HepG2 (cell line): Measurements from ENCODE around the gene SEPHS2. TPM values are rescaled to one million over a fixed set of nuclear protein-coding genes. Genes with fewer than 3 reads are reported as not detected.

Source experiments
- AHDC1 ChIP-seq: sonication (generic); formaldehyde crosslinking; IDR thresholded peaks from 2 replicates; pipeline ENCODE4 v1.5.1; 2020; ENCODE audit warnings: mild to moderate bottlenecking, missing genetic modification reagents, borderline replicate concordance
- ARHGAP35 ChIP-seq: sonication (generic); formaldehyde crosslinking; IDR thresholded peaks from 2 replicates; pipeline ENCODE4 v1.9.0; 2022; ENCODE audit warnings: mild to moderate bottlenecking, inconsistent platforms, moderate library complexity, missing genetic modification reagents, borderline replicate concordance
- ATF7 ChIP-seq, 2 experiments: fragments of 450-650 bp in 1 of 2; sonication (generic) in 1 of 2; formaldehyde crosslinking in 1 of 2; IDR thresholded peaks; 2 replicates each; pipeline versions ENCODE4 v1.4.0 to v1.6.1; 2016 to 2020; ENCODE audit warnings: antibody characterized with exemption in 1 of 2, mild to moderate bottlenecking in 1 of 2, missing genetic modification reagents in 1 of 2
- CSRNP1 ChIP-seq: sonication (generic); formaldehyde crosslinking; IDR thresholded peaks from 2 replicates; pipeline ENCODE4 v1.8.1; 2023; ENCODE audit warnings: mild to moderate bottlenecking, missing genetic modification reagents
- HINFP ChIP-seq: sonication (generic); formaldehyde crosslinking; IDR thresholded peaks from 2 replicates; pipeline ENCODE4 v1.4.0; 2020; ENCODE audit warnings: low read depth, mild to moderate bottlenecking, missing genetic modification reagents
- MTF1 ChIP-seq: sonication (generic); formaldehyde crosslinking; IDR thresholded peaks from 2 replicates; pipeline ENCODE4 v1.5.0; 2020; ENCODE audit warnings: missing genetic modification reagents
- PHF8 ChIP-seq: sonication (generic); formaldehyde crosslinking; IDR thresholded peaks from 2 replicates; pipeline ENCODE4 v1.5.0; 2020; ENCODE audit warnings: missing genetic modification reagents
- RAD51 ChIP-seq: fragments of 450-650 bp; IDR thresholded peaks from 2 replicates; pipeline ENCODE4 v1.6.1; 2016; ENCODE audit warnings: borderline replicate concordance
- ZBTB7A ChIP-seq: sonication (generic); formaldehyde crosslinking; IDR thresholded peaks from 2 replicates; pipeline ENCODE4 v1.8.0; 2022; ENCODE audit warnings: mild to moderate bottlenecking, missing genetic modification reagents
- ZFAT ChIP-seq: sonication (generic); formaldehyde crosslinking; conservative IDR thresholded peaks from 2 replicates; pipeline ENCODE4 v1.8.1; 2023; ENCODE audit warnings: missing genetic modification reagents, inconsistent platforms
- ZNF10 ChIP-seq: sonication (generic); formaldehyde crosslinking; IDR thresholded peaks from 2 replicates; pipeline ENCODE4 v1.4.0; 2020; ENCODE audit warnings: mild to moderate bottlenecking, low read depth, missing genetic modification reagents, borderline replicate concordance
- ZNF414 ChIP-seq: sonication (generic); formaldehyde crosslinking; IDR thresholded peaks from 2 replicates; pipeline ENCODE4 v1.5.0; 2020; ENCODE audit warnings: missing genetic modification reagents
- ZNF484 ChIP-seq: sonication (generic); formaldehyde crosslinking; IDR thresholded peaks from 2 replicates; pipeline ENCODE4 v1.5.1; 2020; ENCODE audit warnings: mild to moderate bottlenecking, low read depth, missing genetic modification reagents, borderline replicate concordance
- ZNF513 ChIP-seq: sonication (generic); formaldehyde crosslinking; conservative IDR thresholded peaks from 2 replicates; pipeline ENCODE4 v1.5.0; 2020; ENCODE audit warnings: missing genetic modification reagents
- ZNF580 ChIP-seq: IDR thresholded peaks from 2 replicates; pipeline ENCODE4 v1.6.1; 2016; ENCODE audit warnings: low read depth, borderline replicate concordance
- ZNF709 ChIP-seq: sonication (generic); formaldehyde crosslinking; IDR thresholded peaks from 2 replicates; pipeline ENCODE4 v1.5.0; 2020; ENCODE audit warnings: mild to moderate bottlenecking, missing genetic modification reagents
- polyA plus RNA-seq, 8 experiments: library from polyadenylated mRNA; depleted of rRNA in 3 of 8; stranded (reverse) in 7 of 8; unstranded in 1 of 8; fragments of >200 nt; fragmentation: Illumina TruSeq in 4 of 8; extraction: Trizol in 4 of 8; gene quantifications; 2 replicates each; pipeline versions ENCODE4 v1.2.1 to v1.2.3, GENCODE V29; 2011 to 2016; ENCODE audit warnings: low read depth in 4 of 8, missing spikeins in 1 of 8, mixed read lengths in 1 of 8; ENCODE audit not compliant: insufficient read depth in 1 of 8
- total RNA-seq, 5 experiments: library from RNA; depleted of rRNA; stranded (reverse); fragments of >200 nt; fragmentation: Illumina TruSeq; extraction: Trizol; gene quantifications; 2 replicates each; pipeline ENCODE4 v1.2.3, GENCODE V29; 2016; ENCODE audit warnings: low read depth in 1 of 5

Gene SEPHS2
- total and polyA plus RNA-seq, 2 of the 13 experiments (the other 11 are each of a cell fraction or from before 2014, with no cell fraction given) = 20.7 to 127 TPM

GRCh38 chr16:30395155-30395991, 50.3 kb downstream of the SEPHS2 start, which contains the start of gene ZNF48 (continued):
- TF ChIP-seq ZNF414 (CRISPR knock-in tag) (peak; percentile 94), ZNF709 (no peak), ZNF484 (no peak), AHDC1 (CRISPR knock-in tag) (no peak), RAD51 (no peak), ZNF513 (CRISPR knock-in tag) (no peak), ZNF580 (peak; percentile 83; the same call in 1 of the 2 replicates), ZBTB7A (peak; percentile 73), ZNF10 (no peak), ARHGAP35 (CRISPR knock-in tag) (0 out of 2 replicates have a peak, but pooled peaks have one; percentile 52), MTF1 (CRISPR knock-in tag) (no peak), HINFP (CRISPR knock-in tag) (peak; percentile 29), ATF7 (IDR thresholded peaks at IDR 0.05) (no peak), ATF7 (CRISPR knock-in tag; IDR thresholded peaks at IDR 0.05) (peak; percentile 11), PHF8 (CRISPR knock-in tag) (peak; percentile 73), CSRNP1 (CRISPR knock-in tag) (peak; percentile 18; the same call in 1 of the 2 replicates), ZFAT (CRISPR knock-in tag) (no peak)
